DMS 273 (cell line): ENCODE results near the gene DISP1.

Experiments used
- DNase-seq: peaks from one replicate; lab custom pipeline; 2025; ENCODE audit not compliant: unreplicated experiment; lab: John Stamatoyannopoulos, UW

Gene DISP1

DNA sequence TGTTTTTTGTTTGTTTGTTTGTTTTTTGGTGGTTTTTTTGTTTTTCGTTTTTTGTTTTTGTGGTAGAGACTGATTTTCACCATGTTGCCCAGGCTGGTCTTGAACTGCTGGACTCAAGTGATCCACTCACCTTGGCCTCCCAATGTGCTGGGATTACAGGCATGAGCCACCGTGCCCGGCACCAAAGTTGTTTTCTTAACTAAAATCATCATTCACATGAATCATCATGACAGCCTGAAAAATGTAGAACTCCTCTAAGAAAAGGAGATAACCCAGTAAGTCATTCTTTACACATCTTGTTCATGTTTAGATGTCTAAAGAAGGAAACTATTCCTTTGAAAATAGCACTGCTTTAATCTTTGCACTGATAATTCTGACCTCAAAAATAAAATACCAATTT lies 37.5 kb downstream of the DISP1 start:
- no peak for DNase-seq

- no peak for DNase-seq
These were observed 46.2 kb downstream of the DISP1 start for GRCh38 chr1:222861062-222861461.
